ENCODE measurements around the gene RGL3.

Gene RGL3

GRCh38 chr19:11421371-11422098 is 2.4 kb upstream of the RGL3 start:
- Histone ChIP-seq H3K4me1 (no peaks in the 10 kb centered on the region), H3K4me3 (ENCODE audit: low read depth, low read length) (peak overlapping the region; percentile 45), H3K27me3 (peaks cover 59% of the 10 kb centered on the region), H3K9me3 (no peaks in the 10 kb centered on the region), H3K36me3 (no peaks in the 10 kb centered on the region)
- peak; percentile 57 for DNase-seq
- TF ChIP-seq CTCF (IDR thresholded peaks at IDR 0.05; ENCODE audit: low read depth, low read length), result no peak

- H3K27me3 ChIP-seq, result peaks cover 61% of the 10 kb centered on the region
- no peaks in the 10 kb centered on the region for H3K9me3 ChIP-seq
- no peaks in the 10 kb centered on the region for H3K4me1 ChIP-seq
- DNase-seq, result no peak
- H3K4me3 ChIP-seq (ENCODE audit: low read depth, low read length), result peak overlapping the region; percentile 45
- no peak for TF ChIP-seq CTCF (IDR thresholded peaks at IDR 0.05; ENCODE audit: low read depth, low read length)
- H3K36me3 ChIP-seq, result no peaks in the 10 kb centered on the region
Observed at GRCh38 chr19:11420429-11421370, 1.6 kb upstream of the RGL3 start.

- H3K27me3 ChIP-seq, result peaks cover 58% of the 10 kb centered on the region
- no peaks in the 10 kb centered on the region for H3K4me1 ChIP-seq
- no peak for DNase-seq
- H3K4me3 ChIP-seq (ENCODE audit: low read depth, low read length), result no peak overlapping the region
- no peak for TF ChIP-seq CTCF (IDR thresholded peaks at IDR 0.05; ENCODE audit: low read depth, low read length)
- no peaks in the 10 kb centered on the region for H3K36me3 ChIP-seq
- no peaks in the 10 kb centered on the region for H3K9me3 ChIP-seq
Observed at GRCh38 chr19:11418094-11418548, 993 bp downstream of the RGL3 start.

GRCh38 chr19:11416346-11417052 is 2.6 kb downstream of the RGL3 start:
- no peak overlapping the region for H3K4me3 ChIP-seq (ENCODE audit: low read depth, low read length)
- H3K4me1 ChIP-seq, result no peaks in the 10 kb centered on the region
- H3K9me3 ChIP-seq, result no peaks in the 10 kb centered on the region
- H3K27me3 ChIP-seq, result peaks cover 50% of the 10 kb centered on the region
- TF ChIP-seq CTCF (IDR thresholded peaks at IDR 0.05; ENCODE audit: low read depth, low read length), result no peak
- DNase-seq, result no peak
- no peaks in the 10 kb centered on the region for H3K36me3 ChIP-seq

GRCh38 chr19:11414544-11414943 is 4.6 kb downstream of the RGL3 start:
- Histone ChIP-seq H3K9me3 (no peaks in the 10 kb centered on the region), H3K27me3 (peaks cover 30% of the 10 kb centered on the region), H3K4me1 (no peaks in the 10 kb centered on the region), H3K4me3 (ENCODE audit: low read depth, low read length) (no peak overlapping the region), H3K36me3 (no peaks in the 10 kb centered on the region)
- no peak for TF ChIP-seq CTCF (IDR thresholded peaks at IDR 0.05; ENCODE audit: low read depth, low read length)
- no peak for DNase-seq
